IPS DF 4.7 (cell line): ENCODE measurements around the gene ADGRG3.
A peak's percentile ranks its signal among the peaks of the same experiment; 100 is the strongest.

Experiments used
- DNase-seq: peaks from one replicate; pipeline ENCODE4 v3.0.0-alpha.2; 2013; ENCODE audit warnings: low spot score; ENCODE audit errors: extremely low read depth

ADGRG3 gene

GRCh38 chr16:57630407-57630797, 37.7 kb upstream of the ADGRG3 start:
- no peak for DNase-seq

GRCh38 chr16:57630931-57631845, 36.9 kb upstream of the ADGRG3 start:
- DNase-seq: no peak

GRCh38 chr16:57632568-57632967, 35.5 kb upstream of the ADGRG3 start:
- no peak for DNase-seq

- DNase-seq: no peak
Measured at GRCh38 chr16:57633383-57634064, 34.6 kb upstream of the ADGRG3 start.

- DNase-seq: no peak
Measured at GRCh38 chr16:57634171-57634570, 33.9 kb upstream of the ADGRG3 start.

GRCh38 chr16:57635266-57636097, 32.6 kb upstream of the ADGRG3 start:
- DNase-seq: no peak

- DNase-seq: no peak
Measured at GRCh38 chr16:57636184-57636583, 31.9 kb upstream of the ADGRG3 start.

GRCh38 chr16:57637020-57637419, 31.1 kb upstream of the ADGRG3 start:
- no peak for DNase-seq

GRCh38 chr16:57637424-57637823, 30.7 kb upstream of the ADGRG3 start:
- DNase-seq: no peak

GRCh38 chr16:57637965-57638364, 30.1 kb upstream of the ADGRG3 start:
- DNase-seq: no peak

- no peak for DNase-seq
Measured at GRCh38 chr16:57638381-57638780, 29.7 kb upstream of the ADGRG3 start.

- peak; percentile 51 for DNase-seq
Measured at GRCh38 chr16:57639172-57639887, 28.8 kb upstream of the ADGRG3 start.

GRCh38 chr16:57640185-57640584, 27.9 kb upstream of the ADGRG3 start:
- DNase-seq: no peak

GRCh38 chr16:57640612-57641011, 27.5 kb upstream of the ADGRG3 start:
- no peak for DNase-seq

GRCh38 chr16:57642160-57643135, 25.7 kb upstream of the ADGRG3 start:
- no peak for DNase-seq

GRCh38 chr16:57643147-57643874, 24.8 kb upstream of the ADGRG3 start:
- no peak for DNase-seq

GRCh38 chr16:57643910-57644309, 24.2 kb upstream of the ADGRG3 start:
- DNase-seq: no peak

GRCh38 chr16:57644383-57645014, 23.6 kb upstream of the ADGRG3 start:
- DNase-seq: no peak

- DNase-seq: no peak
Measured at GRCh38 chr16:57645169-57645568, 22.9 kb upstream of the ADGRG3 start.
